Kidney (tissue), 14 donors: ENCODE measurements around the gene ZNF625. TPM values are rescaled to one million over a fixed set of nuclear protein-coding genes. Genes with fewer than 3 reads are reported as not detected.

Source experiments
- DNase-seq, 5 donors: peaks; one replicate each; pipeline ENCODE4 v3.0.0-alpha.2; 2013 to 2020
- FAIRE-seq: peaks from 2 replicates; lab custom pipeline; 2012; peaks lifted over from hg19 to GRCh38; lab: Jason Lieb, UNC
- H3K27ac ChIP-seq, 2 donors: one replicate each; pipeline ENCODE4 v1.7.0; 2013; ENCODE audit warnings: low read depth in 2 of 2, low read length in 2 of 2, inconsistent platforms in 1 of 2
- H3K27me3 ChIP-seq: one replicate; pipeline ENCODE4 v1.7.1; 2013; ENCODE audit warnings: low read length, inconsistent platforms; ENCODE audit not compliant: control insufficient read depth, insufficient read depth
- H3K36me3 ChIP-seq, 3 donors: one replicate each; pipeline versions ENCODE4 v1.7.0 to v1.7.1; 2013; ENCODE audit warnings: low read length in 3 of 3, control low read depth in 1 of 3, inconsistent platforms in 1 of 3; ENCODE audit not compliant: insufficient read depth in 3 of 3, control insufficient read depth in 2 of 3
- H3K4me1 ChIP-seq, 3 donors: one replicate each; pipeline versions ENCODE4 v1.7.0 to v1.7.1; 2013; ENCODE audit warnings: low read length in 3 of 3, inconsistent platforms in 1 of 3, low read depth in 1 of 3; ENCODE audit not compliant: control insufficient read depth in 2 of 3, insufficient read depth in 2 of 3
- H3K4me3 ChIP-seq, 3 donors: one replicate each; pipeline versions ENCODE4 v1.7.0 to v1.8.1; 2013; ENCODE audit warnings: low read length in 3 of 3, control low read depth in 1 of 3, inconsistent platforms in 1 of 3
- H3K9ac ChIP-seq, 3 donors: one replicate each; pipeline versions ENCODE4 v1.7.0 to v1.7.1; 2013; ENCODE audit warnings: low read length in 3 of 3, control low read depth in 1 of 3, inconsistent platforms in 1 of 3
- H3K9me3 ChIP-seq, 3 donors: one replicate each; pipeline versions ENCODE4 v1.7.0 to v1.7.1; 2013; ENCODE audit warnings: low read length in 3 of 3, control low read depth in 1 of 3, inconsistent platforms in 1 of 3; ENCODE audit not compliant: control insufficient read depth in 2 of 3, insufficient read depth in 1 of 3
- CTCF ChIP-seq: IDR thresholded peaks from 3 replicates; pipeline ENCODE4 v1.5.1; 2012; ENCODE audit warnings: mild to moderate bottlenecking, moderate library complexity, borderline replicate concordance; ENCODE audit not compliant: insufficient read depth; ENCODE audit errors: extremely low read depth
- intact Hi-C: fragments of 100-400 bp; cut with DNase I; formaldehyde crosslinking; loops from one replicate; pipeline ENCODE4 v1.11.1; 2022
- polyA plus RNA-seq: library from polyadenylated mRNA; stranded (reverse); fragments of 350-450 nt; fragmentation: Illumina TruSeq; extraction: RNeasy Lipid Tissue Mini Kit (QIAGEN cat#74804); gene quantifications from one replicate; pipeline ENCODE4 v1.2.3, GENCODE V29; 2014; ENCODE audit warnings: low read depth, low replicate concordance; ENCODE audit not compliant: insufficient read depth
- total RNA-seq: library from RNA; stranded (reverse); fragmentation: NEBNext Ultra II Directional; extraction: Animal tissue kit (Norgen Biotek cat#: 25700); gene quantifications from one replicate; pipeline ENCODE4 v1.2.1, GENCODE V29; 2021
- donor health status: control.
- donor health status: control.
- donor health status: control.
- donor health status: control.
- donor health status: control.
- donor health status: DM: yes; HTN: yes; CAD: no.
- donor health status: Normal renal cell carcinoma (clear cell type).

Gene ZNF625
- total and polyA plus RNA-seq, 2 donors from 2014 or later: 6.1 to 11.4 TPM

- Histone ChIP-seq H3K27me3 (no peaks in the 10 kb centered on the region), H3K4me1 (peaks cover 0 to 5% (median 0%) of the 10 kb centered on the region in 3 donors), H3K4me3 (peak overlapping the region; percentile 66 to 85 (median 83)), H3K27ac (no peak overlapping the region), H3K36me3 (peaks cover 0 to 4% (median 3%) of the 10 kb centered on the region in 3 donors), H3K9me3 (no peaks in the 10 kb centered on the region), H3K9ac (peak overlapping the region; percentile 54 to 83 (median 77))
- TF ChIP-seq CTCF: no peak
- intact Hi-C loops: no loop called here
- peak in 2 of 5 donors; percentile 35 for DNase-seq
- FAIRE-seq: no peak
Observed at GRCh38 chr19:12155324-12155860, 1.1 kb downstream of the ZNF625 start.

GRCh38 chr19:12145348-12145747 is 11.2 kb downstream of the ZNF625 start:
- intact Hi-C loops: no loop called here
- Histone ChIP-seq H3K4me3 (no peak overlapping the region), H3K9me3 (peaks cover 0 to 1% (median 0%) of the 10 kb centered on the region in 3 donors), H3K27me3 (no peaks in the 10 kb centered on the region), H3K4me1 (peaks cover 0 to 10% (median 7%) of the 10 kb centered on the region in 3 donors), H3K9ac (no peak overlapping the region), H3K36me3 (peaks cover 12 to 32% (median 14%) of the 10 kb centered on the region in 3 donors), H3K27ac (no peak overlapping the region)
- TF ChIP-seq CTCF: no peak
- no peak for DNase-seq
- FAIRE-seq: no peak

- intact Hi-C loops: no loop called here
- peaks cover 0 to 1% (median 0%) of the 10 kb centered on the region in 3 donors for H3K9me3 ChIP-seq
- no peak overlapping the region for H3K9ac ChIP-seq
- H3K36me3 ChIP-seq: peaks cover 13 to 19% (median 14%) of the 10 kb centered on the region in 3 donors
- H3K4me3 ChIP-seq: peak overlapping the region in 1 of 3 donors; percentile 91
- FAIRE-seq: no peak
- no peak overlapping the region for H3K27ac ChIP-seq
- no peak for DNase-seq
- no peaks in the 10 kb centered on the region for H3K27me3 ChIP-seq
- TF ChIP-seq CTCF: no peak
- peaks cover 2 to 11% (median 7%) of the 10 kb centered on the region in 3 donors for H3K4me1 ChIP-seq
Observed at GRCh38 chr19:12141405-12141736, 15.2 kb downstream of the ZNF625 start.
